Measurements from ENCODE around the gene CDKAL1.

Gene CDKAL1

DNA sequence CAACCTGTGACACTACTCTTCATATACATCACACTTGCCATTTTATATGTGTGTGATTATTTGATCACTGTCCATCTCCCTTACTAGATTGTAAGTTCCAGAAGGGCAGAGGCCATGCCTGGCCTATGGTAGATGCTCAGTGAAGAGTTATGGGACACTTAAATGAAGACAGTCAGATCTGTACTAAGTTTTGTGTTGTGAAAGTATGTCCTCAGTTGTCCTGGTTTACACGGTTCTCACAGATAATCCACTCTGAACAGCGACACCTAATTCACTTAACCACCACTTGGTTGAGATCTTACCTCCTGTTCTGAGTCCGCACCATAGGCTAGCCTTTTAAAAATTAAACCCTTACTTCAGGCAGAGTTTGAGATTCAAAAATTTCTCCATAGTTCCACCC lies 625.2 kb downstream of the CDKAL1 start:
- Histone ChIP-seq H3K4me2 (ENCODE audit: low read depth, low read length, poor library complexity, severe bottlenecking) (no peak overlapping the region), H3K36me3 (ENCODE audit: insufficient read depth, low read length) (no peaks in the 10 kb centered on the region), H3K9me2 (replicated peaks; ENCODE audit: low read depth, low read length) (no peaks in the 10 kb centered on the region), H3K27me3 (ENCODE audit: insufficient read depth, low read length, poor library complexity, severe bottlenecking) (no peaks in the 10 kb centered on the region), H4K20me1 (ENCODE audit: insufficient read depth, low read length, poor library complexity, severe bottlenecking) (no peaks in the 10 kb centered on the region), H3K9me3 (ENCODE audit: insufficient read depth, low read depth, low read length) (no peaks in the 10 kb centered on the region), H3K9ac (ENCODE audit: low read depth, low read length, poor library complexity, severe bottlenecking) (no peak overlapping the region), H3F3A (ENCODE audit: low read depth) (no peaks in the 10 kb centered on the region), H3K4me3 (ENCODE audit: low read length, poor library complexity, severe bottlenecking) (no peak overlapping the region), H2AFZ (ENCODE audit: low read length) (no peak overlapping the region), H3K4me1 (ENCODE audit: insufficient read depth, low read length, poor library complexity, severe bottlenecking) (peaks cover 20% of the 10 kb centered on the region), H3K79me2 (ENCODE audit: insufficient read depth, low read length) (no peaks in the 10 kb centered on the region)
- TF ChIP-seq EZH2phosphoT487 (IDR thresholded peaks at IDR 0.05; ENCODE audit: borderline replicate concordance), result no peak
- TF ChIP-seq, protein P1, sequence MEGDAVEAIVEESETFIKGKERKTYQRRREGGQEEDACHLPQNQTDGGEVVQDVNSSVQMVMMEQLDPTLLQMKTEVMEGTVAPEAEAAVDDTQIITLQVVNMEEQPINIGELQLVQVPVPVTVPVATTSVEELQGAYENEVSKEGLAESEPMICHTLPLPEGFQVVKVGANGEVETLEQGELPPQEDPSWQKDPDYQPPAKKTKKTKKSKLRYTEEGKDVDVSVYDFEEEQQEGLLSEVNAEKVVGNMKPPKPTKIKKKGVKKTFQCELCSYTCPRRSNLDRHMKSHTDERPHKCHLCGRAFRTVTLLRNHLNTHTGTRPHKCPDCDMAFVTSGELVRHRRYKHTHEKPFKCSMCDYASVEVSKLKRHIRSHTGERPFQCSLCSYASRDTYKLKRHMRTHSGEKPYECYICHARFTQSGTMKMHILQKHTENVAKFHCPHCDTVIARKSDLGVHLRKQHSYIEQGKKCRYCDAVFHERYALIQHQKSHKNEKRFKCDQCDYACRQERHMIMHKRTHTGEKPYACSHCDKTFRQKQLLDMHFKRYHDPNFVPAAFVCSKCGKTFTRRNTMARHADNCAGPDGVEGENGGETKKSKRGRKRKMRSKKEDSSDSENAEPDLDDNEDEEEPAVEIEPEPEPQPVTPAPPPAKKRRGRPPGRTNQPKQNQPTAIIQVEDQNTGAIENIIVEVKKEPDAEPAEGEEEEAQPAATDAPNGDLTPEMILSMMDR (conservative IDR thresholded peaks at IDR 0.05; ENCODE audit: low read length), result no peak

DNA sequence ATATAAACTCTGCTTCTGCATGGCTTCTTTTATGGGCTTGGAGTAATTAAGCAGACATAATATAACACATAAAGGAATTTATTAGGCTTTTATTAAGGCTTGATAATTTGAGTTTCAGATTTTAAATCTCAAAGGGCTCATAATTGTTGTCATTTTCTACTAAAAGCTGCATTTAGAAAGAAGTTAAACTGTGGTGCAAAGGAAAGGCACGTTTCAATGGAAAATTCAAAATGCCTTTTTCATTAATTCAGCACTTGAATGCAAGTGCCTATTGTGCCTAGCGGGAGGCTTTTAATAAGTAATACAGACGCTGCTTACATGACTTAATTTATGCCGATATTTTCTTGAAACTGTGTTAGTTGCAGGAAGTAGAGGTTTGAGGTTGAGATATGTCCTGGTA lies 627.5 kb downstream of the CDKAL1 start:
- H3K4me2 ChIP-seq (ENCODE audit: low read depth, low read length, poor library complexity, severe bottlenecking), result peak overlapping the region; percentile 2
- H3K9ac ChIP-seq (ENCODE audit: low read depth, low read length, poor library complexity, severe bottlenecking), result no peak overlapping the region
- no peak overlapping the region for H3K4me3 ChIP-seq (ENCODE audit: low read length, poor library complexity, severe bottlenecking)
- H3K36me3 ChIP-seq (ENCODE audit: insufficient read depth, low read length), result no peaks in the 10 kb centered on the region
- H4K20me1 ChIP-seq (ENCODE audit: insufficient read depth, low read length, poor library complexity, severe bottlenecking), result no peaks in the 10 kb centered on the region
- no peaks in the 10 kb centered on the region for H3F3A ChIP-seq (ENCODE audit: low read depth)
- H3K4me1 ChIP-seq (ENCODE audit: insufficient read depth, low read length, poor library complexity, severe bottlenecking), result peaks cover 28% of the 10 kb centered on the region
- no peak overlapping the region for H2AFZ ChIP-seq (ENCODE audit: low read length)
- no peaks in the 10 kb centered on the region for H3K27me3 ChIP-seq (ENCODE audit: insufficient read depth, low read length, poor library complexity, severe bottlenecking)
- no peaks in the 10 kb centered on the region for H3K79me2 ChIP-seq (ENCODE audit: insufficient read depth, low read length)
- H3K9me2 ChIP-seq (replicated peaks; ENCODE audit: low read depth, low read length), result no peaks in the 10 kb centered on the region
- TF ChIP-seq EZH2phosphoT487 (IDR thresholded peaks at IDR 0.05; ENCODE audit: borderline replicate concordance), result no peak
- TF ChIP-seq, protein P1 (conservative IDR thresholded peaks at IDR 0.05; ENCODE audit: low read length), result no peak
- H3K9me3 ChIP-seq (ENCODE audit: insufficient read depth, low read depth, low read length), result no peaks in the 10 kb centered on the region

DNA sequence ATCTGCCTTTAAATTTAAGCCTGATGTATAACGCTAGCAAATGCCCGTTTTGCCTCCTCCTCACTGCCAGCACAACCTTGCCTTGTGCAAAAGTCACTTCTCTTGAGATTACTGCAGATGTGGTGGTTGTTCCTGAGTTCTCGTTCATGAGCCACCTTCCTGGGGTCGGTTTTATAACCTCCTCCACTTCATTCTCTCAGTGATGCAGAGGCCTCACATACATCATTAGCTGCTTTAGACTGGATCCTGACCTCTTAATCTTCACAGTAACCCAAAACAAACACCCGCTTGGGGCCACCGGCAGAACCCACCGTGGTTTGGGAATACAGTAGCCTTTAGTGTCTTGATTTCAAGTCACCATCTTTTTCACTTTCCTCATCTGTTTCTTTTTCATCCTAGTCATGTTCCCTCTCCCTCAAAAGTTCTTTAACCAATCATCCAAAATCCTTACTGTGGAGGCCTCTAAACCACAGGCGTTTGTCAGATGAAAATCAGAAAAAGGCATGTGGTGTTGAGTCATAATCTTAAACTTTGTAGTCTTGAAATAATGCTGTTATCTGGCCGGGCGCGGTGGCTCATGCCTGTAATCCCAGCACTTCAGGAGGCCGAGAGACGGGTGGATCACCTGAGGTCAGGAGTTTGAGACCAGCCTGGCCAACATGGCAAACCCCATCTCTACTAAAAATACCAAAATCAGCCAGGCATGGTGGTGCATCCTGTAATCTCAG lies 629.0 kb downstream of the CDKAL1 start:
- no peaks in the 10 kb centered on the region for H3K9me2 ChIP-seq (replicated peaks; ENCODE audit: low read depth, low read length)
- H3K9me3 ChIP-seq (ENCODE audit: insufficient read depth, low read depth, low read length), result no peaks in the 10 kb centered on the region
- H3K4me2 ChIP-seq (ENCODE audit: low read depth, low read length, poor library complexity, severe bottlenecking), result no peak overlapping the region
- TF ChIP-seq EZH2phosphoT487 (IDR thresholded peaks at IDR 0.05; ENCODE audit: borderline replicate concordance), result no peak
- TF ChIP-seq, protein P1 (conservative IDR thresholded peaks at IDR 0.05; ENCODE audit: low read length), result no peak
- H2AFZ ChIP-seq (ENCODE audit: low read length), result no peak overlapping the region
- H3F3A ChIP-seq (ENCODE audit: low read depth), result no peaks in the 10 kb centered on the region
- no peak overlapping the region for H3K4me3 ChIP-seq (ENCODE audit: low read length, poor library complexity, severe bottlenecking)
- no peak overlapping the region for H3K9ac ChIP-seq (ENCODE audit: low read depth, low read length, poor library complexity, severe bottlenecking)
- no peaks in the 10 kb centered on the region for H4K20me1 ChIP-seq (ENCODE audit: insufficient read depth, low read length, poor library complexity, severe bottlenecking)
- no peaks in the 10 kb centered on the region for H3K36me3 ChIP-seq (ENCODE audit: insufficient read depth, low read length)
- peaks cover 25% of the 10 kb centered on the region for H3K4me1 ChIP-seq (ENCODE audit: insufficient read depth, low read length, poor library complexity, severe bottlenecking)
- no peaks in the 10 kb centered on the region for H3K79me2 ChIP-seq (ENCODE audit: insufficient read depth, low read length)
- no peaks in the 10 kb centered on the region for H3K27me3 ChIP-seq (ENCODE audit: insufficient read depth, low read length, poor library complexity, severe bottlenecking)
